ENCODE measurements around the gene GUCY2D. TPM values are rescaled to one million over a fixed set of nuclear protein-coding genes. Genes with fewer than 3 reads are reported as not detected.
A peak's percentile ranks its signal among the peaks of the same experiment; 100 is the strongest.

Gene GUCY2D
- polyA plus RNA-seq, 1 donor from 2014 or later = 0.07 TPM

DNA sequence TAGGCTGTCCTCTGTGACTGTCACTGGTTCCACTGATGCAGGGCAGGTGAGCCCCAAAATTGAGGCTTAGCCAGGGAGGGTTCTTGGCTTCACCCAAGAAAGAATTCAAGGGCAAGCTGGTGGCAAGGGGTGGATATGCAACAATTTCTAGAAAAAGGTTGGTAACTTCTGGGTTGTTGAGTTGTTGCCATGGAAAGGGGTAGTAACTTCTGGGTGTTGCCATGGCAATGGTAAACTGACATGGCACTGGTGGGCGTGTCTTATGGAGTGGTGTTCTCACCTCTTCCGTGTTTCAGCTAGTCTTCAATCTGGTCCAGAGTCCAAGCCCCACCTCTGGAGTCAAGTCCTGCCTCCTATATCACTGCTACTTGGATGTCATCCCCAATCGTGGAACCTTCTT is 9.5 kb upstream of the GUCY2D start:
- Histone ChIP-seq H3K9me2 (ENCODE audit: insufficient read depth, low read length) (no peaks in the 10 kb centered on the region), H3K27me3 (ENCODE audit: insufficient read depth, low read depth, low read length) (no peaks in the 10 kb centered on the region), H3K36me3 (ENCODE audit: insufficient read depth, low read length) (no peaks in the 10 kb centered on the region), H3K9ac (ENCODE audit: low read length) (no peak overlapping the region), H3K79me2 (replicated peaks; ENCODE audit: insufficient read depth, low read length) (no peaks in the 10 kb centered on the region), H3F3A (ENCODE audit: insufficient read depth, low read length, poor library complexity, severe bottlenecking) (no peaks in the 10 kb centered on the region), H3K4me2 (ENCODE audit: low read length) (no peak overlapping the region), H4K20me1 (ENCODE audit: insufficient read depth) (no peaks in the 10 kb centered on the region), H3K27ac (ENCODE audit: low read length) (no peak overlapping the region), H2AFZ (ENCODE audit: low read depth, low read length) (no peak overlapping the region), H3K9me3 (ENCODE audit: low read length) (no peaks in the 10 kb centered on the region), H3K4me3 (ENCODE audit: low read length) (no peak overlapping the region)
- TF ChIP-seq TAF1 (IDR thresholded peaks at IDR 0.05; ENCODE audit: low read depth) (no peak), SMC3 (conservative IDR thresholded peaks at IDR 0.05; ENCODE audit: poor library complexity) (no peak), MXI1 (conservative IDR thresholded peaks at IDR 0.05; ENCODE audit: poor library complexity, severe bottlenecking) (no peak), POLR2AphosphoS5 (IDR thresholded peaks at IDR 0.05) (no peak), RAD21 (conservative IDR thresholded peaks at IDR 0.05) (no peak), EZH2 (IDR thresholded peaks at IDR 0.05; ENCODE audit: borderline replicate concordance, insufficient read depth, low read length, poor library complexity, severe bottlenecking) (no peak), EP300 (conservative IDR thresholded peaks at IDR 0.05; ENCODE audit: poor library complexity, severe bottlenecking) (no peak)
- TF ChIP-seq, protein P1, sequence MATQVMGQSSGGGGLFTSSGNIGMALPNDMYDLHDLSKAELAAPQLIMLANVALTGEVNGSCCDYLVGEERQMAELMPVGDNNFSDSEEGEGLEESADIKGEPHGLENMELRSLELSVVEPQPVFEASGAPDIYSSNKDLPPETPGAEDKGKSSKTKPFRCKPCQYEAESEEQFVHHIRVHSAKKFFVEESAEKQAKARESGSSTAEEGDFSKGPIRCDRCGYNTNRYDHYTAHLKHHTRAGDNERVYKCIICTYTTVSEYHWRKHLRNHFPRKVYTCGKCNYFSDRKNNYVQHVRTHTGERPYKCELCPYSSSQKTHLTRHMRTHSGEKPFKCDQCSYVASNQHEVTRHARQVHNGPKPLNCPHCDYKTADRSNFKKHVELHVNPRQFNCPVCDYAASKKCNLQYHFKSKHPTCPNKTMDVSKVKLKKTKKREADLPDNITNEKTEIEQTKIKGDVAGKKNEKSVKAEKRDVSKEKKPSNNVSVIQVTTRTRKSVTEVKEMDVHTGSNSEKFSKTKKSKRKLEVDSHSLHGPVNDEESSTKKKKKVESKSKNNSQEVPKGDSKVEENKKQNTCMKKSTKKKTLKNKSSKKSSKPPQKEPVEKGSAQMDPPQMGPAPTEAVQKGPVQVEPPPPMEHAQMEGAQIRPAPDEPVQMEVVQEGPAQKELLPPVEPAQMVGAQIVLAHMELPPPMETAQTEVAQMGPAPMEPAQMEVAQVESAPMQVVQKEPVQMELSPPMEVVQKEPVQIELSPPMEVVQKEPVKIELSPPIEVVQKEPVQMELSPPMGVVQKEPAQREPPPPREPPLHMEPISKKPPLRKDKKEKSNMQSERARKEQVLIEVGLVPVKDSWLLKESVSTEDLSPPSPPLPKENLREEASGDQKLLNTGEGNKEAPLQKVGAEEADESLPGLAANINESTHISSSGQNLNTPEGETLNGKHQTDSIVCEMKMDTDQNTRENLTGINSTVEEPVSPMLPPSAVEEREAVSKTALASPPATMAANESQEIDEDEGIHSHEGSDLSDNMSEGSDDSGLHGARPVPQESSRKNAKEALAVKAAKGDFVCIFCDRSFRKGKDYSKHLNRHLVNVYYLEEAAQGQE (IDR thresholded peaks at IDR 0.05; ENCODE audit: borderline replicate concordance) = no peak
- TF ChIP-seq, protein P2, sequence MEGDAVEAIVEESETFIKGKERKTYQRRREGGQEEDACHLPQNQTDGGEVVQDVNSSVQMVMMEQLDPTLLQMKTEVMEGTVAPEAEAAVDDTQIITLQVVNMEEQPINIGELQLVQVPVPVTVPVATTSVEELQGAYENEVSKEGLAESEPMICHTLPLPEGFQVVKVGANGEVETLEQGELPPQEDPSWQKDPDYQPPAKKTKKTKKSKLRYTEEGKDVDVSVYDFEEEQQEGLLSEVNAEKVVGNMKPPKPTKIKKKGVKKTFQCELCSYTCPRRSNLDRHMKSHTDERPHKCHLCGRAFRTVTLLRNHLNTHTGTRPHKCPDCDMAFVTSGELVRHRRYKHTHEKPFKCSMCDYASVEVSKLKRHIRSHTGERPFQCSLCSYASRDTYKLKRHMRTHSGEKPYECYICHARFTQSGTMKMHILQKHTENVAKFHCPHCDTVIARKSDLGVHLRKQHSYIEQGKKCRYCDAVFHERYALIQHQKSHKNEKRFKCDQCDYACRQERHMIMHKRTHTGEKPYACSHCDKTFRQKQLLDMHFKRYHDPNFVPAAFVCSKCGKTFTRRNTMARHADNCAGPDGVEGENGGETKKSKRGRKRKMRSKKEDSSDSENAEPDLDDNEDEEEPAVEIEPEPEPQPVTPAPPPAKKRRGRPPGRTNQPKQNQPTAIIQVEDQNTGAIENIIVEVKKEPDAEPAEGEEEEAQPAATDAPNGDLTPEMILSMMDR (IDR thresholded peaks at IDR 0.05; ENCODE audit: poor library complexity, severe bottlenecking) = no peak

DNA sequence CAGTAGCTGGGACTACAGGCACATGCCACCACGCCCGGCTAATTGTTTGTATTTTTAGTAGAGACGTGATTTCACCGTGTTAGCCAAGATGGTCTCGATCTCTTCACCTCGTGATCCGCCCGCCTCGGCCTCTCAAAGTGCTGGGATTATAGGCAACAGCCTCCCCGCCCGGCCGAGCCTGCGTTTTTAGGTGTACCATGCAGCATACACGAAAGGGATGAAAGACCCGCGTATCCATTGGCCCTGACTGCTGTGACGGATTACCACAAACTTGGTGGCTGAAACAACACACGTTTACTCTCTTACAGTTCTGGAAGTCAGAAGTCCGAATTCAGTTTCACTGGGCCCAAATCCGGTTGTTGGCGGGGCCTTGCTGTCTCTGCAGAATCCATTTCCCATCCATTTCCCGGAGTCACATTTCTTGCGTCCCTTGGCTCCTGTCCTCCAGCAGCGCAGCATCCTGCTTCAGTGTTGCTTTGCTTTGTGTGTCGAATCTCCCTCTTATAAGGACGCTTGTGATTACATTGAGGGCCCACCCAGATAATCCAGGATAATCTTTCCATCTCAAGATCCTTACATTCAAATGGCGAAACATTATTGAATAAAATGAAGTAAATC is 8.3 kb upstream of the GUCY2D start:
- no peaks in the 10 kb centered on the region for H3F3A ChIP-seq (ENCODE audit: insufficient read depth, low read length, poor library complexity, severe bottlenecking)
- peak overlapping the region; percentile 77 for H3K27ac ChIP-seq (ENCODE audit: low read length)
- no peaks in the 10 kb centered on the region for H3K9me2 ChIP-seq (ENCODE audit: insufficient read depth, low read length)
- H2AFZ ChIP-seq (ENCODE audit: low read depth, low read length) = no peak overlapping the region
- no peaks in the 10 kb centered on the region for H3K9me3 ChIP-seq (ENCODE audit: low read length)
- no peak for TF ChIP-seq EZH2 (IDR thresholded peaks at IDR 0.05; ENCODE audit: borderline replicate concordance, insufficient read depth, low read length, poor library complexity, severe bottlenecking)
- TF ChIP-seq SMC3 (conservative IDR thresholded peaks at IDR 0.05; ENCODE audit: poor library complexity) = no peak
- no peak for TF ChIP-seq POLR2AphosphoS5 (IDR thresholded peaks at IDR 0.05)
- TF ChIP-seq, protein P2 (IDR thresholded peaks at IDR 0.05; ENCODE audit: poor library complexity, severe bottlenecking) = no peak
- no peak for TF ChIP-seq MXI1 (conservative IDR thresholded peaks at IDR 0.05; ENCODE audit: poor library complexity, severe bottlenecking)
- no peak for TF ChIP-seq EP300 (conservative IDR thresholded peaks at IDR 0.05; ENCODE audit: poor library complexity, severe bottlenecking)
- no peak for TF ChIP-seq TAF1 (IDR thresholded peaks at IDR 0.05; ENCODE audit: low read depth)
- no peak for TF ChIP-seq RAD21 (conservative IDR thresholded peaks at IDR 0.05)
- H3K4me3 ChIP-seq (ENCODE audit: low read length) = no peak overlapping the region
- H4K20me1 ChIP-seq (ENCODE audit: insufficient read depth) = no peaks in the 10 kb centered on the region
- H3K9ac ChIP-seq (ENCODE audit: low read length) = no peak overlapping the region
- no peaks in the 10 kb centered on the region for H3K79me2 ChIP-seq (replicated peaks; ENCODE audit: insufficient read depth, low read length)
- H3K4me2 ChIP-seq (ENCODE audit: low read length) = no peak overlapping the region
- H3K27me3 ChIP-seq (ENCODE audit: insufficient read depth, low read depth, low read length) = no peaks in the 10 kb centered on the region
- no peaks in the 10 kb centered on the region for H3K36me3 ChIP-seq (ENCODE audit: insufficient read depth, low read length)

Measured in neural cell (in vitro differentiated cells).